ENCODE results near the gene SPECC1.

The SPECC1 gene

DNA sequence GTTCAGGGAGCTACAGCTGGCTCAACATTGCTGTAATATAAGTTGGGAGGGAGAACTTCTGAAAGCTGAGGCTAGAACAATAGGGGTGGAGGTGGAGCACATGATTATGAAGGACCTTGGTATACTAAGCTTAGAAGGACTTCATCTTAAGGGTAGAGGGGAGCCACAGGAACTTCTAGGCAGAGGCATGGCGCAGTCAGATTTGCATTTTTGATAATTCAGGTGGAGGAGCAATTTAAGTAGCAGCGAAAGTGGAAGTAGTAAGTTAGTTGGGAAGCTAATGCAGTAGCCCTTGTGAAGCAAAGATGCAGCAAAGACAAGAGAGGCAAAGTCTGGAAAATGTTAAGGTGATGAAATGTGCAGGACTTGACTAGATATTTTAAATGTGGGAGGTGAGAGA, 144.1 kb downstream of the SPECC1 start:
- H3F3A ChIP-seq (ENCODE audit: control insufficient read depth, insufficient read depth) = no peaks in the 10 kb centered on the region
- no peak overlapping the region for H3K4me3 ChIP-seq (ENCODE audit: low read length)
- TF ChIP-seq, protein P1, sequence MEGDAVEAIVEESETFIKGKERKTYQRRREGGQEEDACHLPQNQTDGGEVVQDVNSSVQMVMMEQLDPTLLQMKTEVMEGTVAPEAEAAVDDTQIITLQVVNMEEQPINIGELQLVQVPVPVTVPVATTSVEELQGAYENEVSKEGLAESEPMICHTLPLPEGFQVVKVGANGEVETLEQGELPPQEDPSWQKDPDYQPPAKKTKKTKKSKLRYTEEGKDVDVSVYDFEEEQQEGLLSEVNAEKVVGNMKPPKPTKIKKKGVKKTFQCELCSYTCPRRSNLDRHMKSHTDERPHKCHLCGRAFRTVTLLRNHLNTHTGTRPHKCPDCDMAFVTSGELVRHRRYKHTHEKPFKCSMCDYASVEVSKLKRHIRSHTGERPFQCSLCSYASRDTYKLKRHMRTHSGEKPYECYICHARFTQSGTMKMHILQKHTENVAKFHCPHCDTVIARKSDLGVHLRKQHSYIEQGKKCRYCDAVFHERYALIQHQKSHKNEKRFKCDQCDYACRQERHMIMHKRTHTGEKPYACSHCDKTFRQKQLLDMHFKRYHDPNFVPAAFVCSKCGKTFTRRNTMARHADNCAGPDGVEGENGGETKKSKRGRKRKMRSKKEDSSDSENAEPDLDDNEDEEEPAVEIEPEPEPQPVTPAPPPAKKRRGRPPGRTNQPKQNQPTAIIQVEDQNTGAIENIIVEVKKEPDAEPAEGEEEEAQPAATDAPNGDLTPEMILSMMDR (IDR thresholded peaks at IDR 0.05; ENCODE audit: low read depth, low read length, poor library complexity, severe bottlenecking) = no peak
- no peak for TF ChIP-seq EZH2phosphoT487 (IDR thresholded peaks at IDR 0.05; ENCODE audit: borderline replicate concordance, low read length)
- H3K79me2 ChIP-seq (ENCODE audit: control insufficient read depth, low read length) = no peaks in the 10 kb centered on the region
- H3K4me2 ChIP-seq (ENCODE audit: low read length) = no peak overlapping the region; the same call in 1 of the 2 replicates
- no peak overlapping the region for H3K27ac ChIP-seq (ENCODE audit: low read depth, low read length)
- H3K9me2 ChIP-seq (replicated peaks; ENCODE audit: control insufficient read depth, low read length) = no peaks in the 10 kb centered on the region
- no peaks in the 10 kb centered on the region for H3K9me3 ChIP-seq (ENCODE audit: control insufficient read depth, insufficient read depth, low read length)
- H3K27me3 ChIP-seq (ENCODE audit: control insufficient read depth, low read length) = peaks cover 39% of the 10 kb centered on the region
- no peaks in the 10 kb centered on the region for H3K36me3 ChIP-seq (ENCODE audit: control insufficient read depth, low read length)
- no peaks in the 10 kb centered on the region for H4K20me1 ChIP-seq (ENCODE audit: control insufficient read depth, insufficient read depth, low read depth, low read length)
- peaks cover 25% of the 10 kb centered on the region for H3K4me1 ChIP-seq (ENCODE audit: control insufficient read depth, low read length)

DNA sequence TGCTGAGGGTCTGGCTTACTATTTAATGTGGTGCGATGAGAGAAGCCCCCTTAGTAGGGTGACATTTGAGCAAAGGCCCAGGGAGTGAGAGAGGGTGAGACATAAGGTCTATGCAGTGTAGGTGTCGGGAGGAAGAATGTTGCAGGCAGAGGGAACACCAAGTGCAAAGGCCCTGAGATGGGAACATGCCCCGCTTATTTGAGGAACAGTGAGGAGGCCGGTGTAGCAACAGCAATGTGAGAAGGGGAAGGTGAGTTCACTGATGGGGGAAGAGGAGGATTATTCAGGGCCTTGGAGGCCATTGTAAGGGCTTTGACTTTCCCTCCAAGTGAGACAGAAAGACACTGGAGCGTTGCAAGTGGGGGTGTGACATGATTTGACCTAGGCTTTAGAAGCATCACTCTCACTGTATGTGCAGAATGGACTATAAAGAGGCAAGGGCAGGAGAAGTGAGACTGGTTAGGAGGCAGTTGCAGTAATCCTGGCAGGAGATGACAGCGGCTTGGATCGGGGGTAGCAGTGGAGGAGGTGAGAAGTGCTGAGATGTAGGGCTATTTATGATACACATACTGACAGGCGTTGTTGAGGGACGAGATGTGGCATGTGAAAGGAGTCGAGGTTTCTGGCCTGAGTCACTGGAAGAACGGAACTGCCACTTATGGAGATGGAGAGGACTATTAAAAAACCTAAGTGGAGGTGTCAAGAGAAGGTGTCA, 145.3 kb downstream of the SPECC1 start:
- no peak overlapping the region for H3K4me2 ChIP-seq (ENCODE audit: low read length)
- no peaks in the 10 kb centered on the region for H3F3A ChIP-seq (ENCODE audit: control insufficient read depth, insufficient read depth)
- no peak for TF ChIP-seq EZH2phosphoT487 (IDR thresholded peaks at IDR 0.05; ENCODE audit: borderline replicate concordance, low read length)
- TF ChIP-seq, protein P1 (IDR thresholded peaks at IDR 0.05; ENCODE audit: low read depth, low read length, poor library complexity, severe bottlenecking) = no peak
- no peaks in the 10 kb centered on the region for H3K79me2 ChIP-seq (ENCODE audit: control insufficient read depth, low read length)
- no peak overlapping the region for H3K4me3 ChIP-seq (ENCODE audit: low read length)
- no peaks in the 10 kb centered on the region for H3K36me3 ChIP-seq (ENCODE audit: control insufficient read depth, low read length)
- no peaks in the 10 kb centered on the region for H3K9me3 ChIP-seq (ENCODE audit: control insufficient read depth, insufficient read depth, low read length)
- H3K4me1 ChIP-seq (ENCODE audit: control insufficient read depth, low read length) = peaks cover 25% of the 10 kb centered on the region
- H4K20me1 ChIP-seq (ENCODE audit: control insufficient read depth, insufficient read depth, low read depth, low read length) = no peaks in the 10 kb centered on the region
- peaks cover 44% of the 10 kb centered on the region for H3K27me3 ChIP-seq (ENCODE audit: control insufficient read depth, low read length)
- no peak overlapping the region for H3K27ac ChIP-seq (ENCODE audit: low read depth, low read length)
- H3K9me2 ChIP-seq (replicated peaks; ENCODE audit: control insufficient read depth, low read length) = no peaks in the 10 kb centered on the region

DNA sequence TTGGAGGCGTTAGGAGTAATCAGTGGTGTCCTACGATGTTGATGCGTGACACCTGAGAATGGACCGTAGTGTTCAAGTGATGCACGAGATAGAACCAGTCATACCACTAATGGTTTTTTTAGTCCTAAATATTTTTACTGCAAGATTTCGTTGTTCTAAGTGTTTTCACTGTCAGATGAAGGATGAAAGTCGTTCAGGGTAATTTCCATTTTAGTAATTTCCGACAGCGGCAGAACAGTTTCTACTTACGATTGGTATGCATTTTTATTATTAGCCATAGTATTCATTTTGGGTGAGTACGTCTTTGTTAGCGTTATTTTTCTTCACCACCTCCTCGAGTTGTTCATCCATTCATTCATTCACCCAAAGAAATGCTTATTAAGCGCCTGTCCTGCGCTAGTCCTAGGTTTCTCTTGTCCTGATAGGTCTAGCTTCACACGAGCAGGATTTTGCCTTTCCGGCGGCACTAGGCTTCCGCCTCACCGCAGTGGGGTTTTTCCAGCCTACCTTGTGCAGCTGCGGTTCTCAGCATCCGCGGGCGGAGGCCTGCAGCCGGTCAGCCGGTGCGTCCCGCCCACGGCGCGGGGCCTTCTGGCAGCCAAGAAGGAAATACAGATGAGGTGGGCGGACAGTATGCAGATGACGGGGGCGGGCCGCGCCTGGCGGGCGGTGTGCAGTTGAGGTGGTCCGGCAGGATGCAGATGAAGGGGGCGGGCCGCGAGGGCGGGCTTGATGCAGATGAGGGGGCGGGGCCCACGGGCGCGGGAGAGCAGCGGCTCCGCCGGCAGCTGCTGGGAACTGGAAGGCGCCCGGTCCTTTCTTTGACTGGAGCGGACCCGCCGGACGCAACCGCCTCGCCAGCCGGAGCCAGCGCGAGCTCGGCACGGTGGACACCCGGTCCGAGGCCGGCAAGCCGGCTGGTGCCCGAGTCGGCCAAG, 146.4 kb downstream of the SPECC1 start:
- no peaks in the 10 kb centered on the region for H3K9me3 ChIP-seq (ENCODE audit: control insufficient read depth, insufficient read depth, low read length)
- H3K27ac ChIP-seq (ENCODE audit: low read depth, low read length) = no peak overlapping the region
- H4K20me1 ChIP-seq (ENCODE audit: control insufficient read depth, insufficient read depth, low read depth, low read length) = no peaks in the 10 kb centered on the region
- H3K4me2 ChIP-seq (ENCODE audit: low read length) = peak overlapping the region; percentile 79
- H3K36me3 ChIP-seq (ENCODE audit: control insufficient read depth, low read length) = no peaks in the 10 kb centered on the region
- no peaks in the 10 kb centered on the region for H3F3A ChIP-seq (ENCODE audit: control insufficient read depth, insufficient read depth)
- peak overlapping the region; percentile 67 for H3K4me3 ChIP-seq (ENCODE audit: low read length)
- H3K79me2 ChIP-seq (ENCODE audit: control insufficient read depth, low read length) = no peaks in the 10 kb centered on the region
- peaks cover 25% of the 10 kb centered on the region for H3K4me1 ChIP-seq (ENCODE audit: control insufficient read depth, low read length)
- TF ChIP-seq, protein P1 (IDR thresholded peaks at IDR 0.05; ENCODE audit: low read depth, low read length, poor library complexity, severe bottlenecking) = no peak
- TF ChIP-seq EZH2phosphoT487 (IDR thresholded peaks at IDR 0.05; ENCODE audit: borderline replicate concordance, low read length) = no peak
- H3K9me2 ChIP-seq (replicated peaks; ENCODE audit: control insufficient read depth, low read length) = no peaks in the 10 kb centered on the region
- peaks cover 52% of the 10 kb centered on the region for H3K27me3 ChIP-seq (ENCODE audit: control insufficient read depth, low read length)
